Lung (tissue), 12 donors: Measurements from ENCODE around the gene B3GNT5. TPM values are rescaled to one million over a fixed set of nuclear protein-coding genes. Genes with fewer than 3 reads are reported as not detected.

ENCODE experiments used
- ATAC-seq: fragments of 200-7000 bp; cut with Tn5 transposase; one replicate; pipeline ENCODE4 v1.9.1; 2020; ENCODE audit warnings: moderate number of reproducible peaks; ENCODE audit not compliant: insufficient read depth, low FRiP score
- DNase-seq, 3 donors: peaks; one replicate each; pipeline ENCODE4 v3.0.0-alpha.2; 2013 to 2017
- H3K27ac ChIP-seq, 2 donors: one replicate each; pipeline ENCODE4 v1.5.1; 2013; ENCODE audit warnings: mild to moderate bottlenecking in 2 of 2, moderate library complexity in 2 of 2, control low read depth in 1 of 2, inconsistent platforms in 1 of 2, low read depth in 1 of 2, low read length in 1 of 2
- H3K27me3 ChIP-seq, 3 donors: one replicate each; pipeline ENCODE4 v1.5.1; 2013; ENCODE audit warnings: low read length in 2 of 3; ENCODE audit not compliant: control insufficient read depth in 3 of 3, insufficient read depth in 3 of 3
- H3K36me3 ChIP-seq, 4 donors: one replicate each; pipeline ENCODE4 v1.5.1; 2013; ENCODE audit warnings: low read length in 4 of 4, mild to moderate bottlenecking in 1 of 4, moderate library complexity in 1 of 4; ENCODE audit not compliant: control insufficient read depth in 4 of 4, insufficient read depth in 4 of 4
- H3K4me1 ChIP-seq, 5 donors: one replicate each; pipeline ENCODE4 v1.5.1; 2013; ENCODE audit warnings: low read length in 5 of 5, mild to moderate bottlenecking in 2 of 5, moderate library complexity in 1 of 5; ENCODE audit not compliant: control insufficient read depth in 5 of 5, insufficient read depth in 5 of 5
- H3K4me3 ChIP-seq: one replicate; pipeline ENCODE4 v1.5.1; 2013; ENCODE audit warnings: mild to moderate bottlenecking, control low read depth, moderate library complexity
- H3K9ac ChIP-seq, 2 donors: one replicate each; pipeline ENCODE4 v1.5.1; 2013; ENCODE audit warnings: low read length in 2 of 2, control low read depth in 1 of 2; ENCODE audit not compliant: insufficient read depth in 1 of 2
- H3K9me3 ChIP-seq, 4 donors: one replicate each; pipeline ENCODE4 v1.5.1; 2013; ENCODE audit warnings: low read length in 3 of 4, mild to moderate bottlenecking in 1 of 4, moderate library complexity in 1 of 4; ENCODE audit not compliant: control insufficient read depth in 4 of 4, insufficient read depth in 3 of 4
- CTCF ChIP-seq: IDR thresholded peaks from 2 replicates; pipeline ENCODE4 v1.5.1; 2012; ENCODE audit warnings: mild to moderate bottlenecking; ENCODE audit errors: control extremely low read depth, extremely low read depth
- WGBS, 2 donors: extraction: QIAGEN DNeasy Blood & Tissue Kit; methylation state at CpG; one replicate each; pipeline ENCODE4 v1.1.7; 2013; 5-methylcytosine and 5-hydroxymethylcytosine counted together
- polyA plus RNA-seq, 2 donors: library from polyadenylated mRNA; stranded (reverse); fragments of 200-250 nt; gene quantifications; one replicate each; pipeline ENCODE4 v1.2.1, GENCODE V29; 2013
- total RNA-seq, 2 donors: library from RNA; depleted of rRNA in 1 of 2; stranded (reverse); fragments of >200 nt in 1 of 2; gene quantifications; one replicate each; pipeline ENCODE4 v1.2.1, GENCODE V29; 2014 to 2021
- donor health status: control.
- donor health status: control.
- donor health status: Bipolar disorder and iron deficiency.
- donor health status: healthy.
- donor health status: DM: yes; HTN: yes; CAD: no.

Gene B3GNT5
- total and polyA plus RNA-seq, 4 donors, result 13.5 to 43.1 (median 26.8) TPM

- Histone ChIP-seq H3K27me3 (no peaks in the 10 kb centered on the region), H3K27ac (no peak overlapping the region), H3K4me1 (peaks cover 0 to 6% (median 0%) of the 10 kb centered on the region in 5 donors), H3K4me3 (no peak overlapping the region), H3K36me3 (no peaks in the 10 kb centered on the region), H3K9ac (no peak overlapping the region), H3K9me3 (no peaks in the 10 kb centered on the region)
- ATAC-seq (no peak), DNase-seq (peak in 1 of 3 donors; percentile 19)
- 44 to 57% methylated on average over 8 of the region's 8 CpGs for WGBS, 2 donors
- TF ChIP-seq CTCF, result no peak
Measured at GRCh38 chr3:183301937-183302580, 49.0 kb downstream of the B3GNT5 start.

DNA sequence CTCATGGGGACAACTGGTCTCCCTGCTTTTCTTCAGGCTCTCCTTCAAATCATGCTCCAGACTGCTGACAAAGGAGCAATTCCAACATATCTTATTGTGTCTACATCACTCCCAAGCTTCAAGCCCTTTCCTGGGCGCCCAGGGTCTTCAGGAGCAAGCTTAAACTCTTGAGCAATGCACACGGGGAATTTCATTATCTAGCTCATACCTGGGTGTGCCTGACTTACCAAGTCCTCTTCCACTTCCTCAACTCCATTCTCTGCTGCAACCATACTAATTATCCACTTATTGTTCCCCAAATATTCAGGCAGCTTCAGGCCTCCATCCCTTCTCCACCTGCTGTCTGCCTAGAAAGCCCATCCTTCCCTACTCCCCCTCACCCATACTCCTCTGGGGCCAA is 50.6 kb downstream of the B3GNT5 start:
- Histone ChIP-seq H3K36me3 (no peaks in the 10 kb centered on the region), H3K4me3 (no peak overlapping the region), H3K27me3 (no peaks in the 10 kb centered on the region), H3K27ac (no peak overlapping the region), H3K9me3 (no peaks in the 10 kb centered on the region), H3K9ac (no peak overlapping the region), H3K4me1 (peaks cover 0 to 6% (median 0%) of the 10 kb centered on the region in 5 donors)
- WGBS, 2 donors, result 43 to 65% methylated on average over 2 of the region's 2 CpGs
- no peak for ATAC-seq
- no peak for DNase-seq
- no peak for TF ChIP-seq CTCF

GRCh38 chr3:183306798-183307671 is 54.0 kb downstream of the B3GNT5 start:
- H3K4me3 ChIP-seq, result no peak overlapping the region
- H3K27ac ChIP-seq, result peak overlapping the region in 1 of 2 donors; percentile 82
- WGBS, 2 donors, result 25 to 44% methylated on average over 9 of the region's 9 CpGs

More at GRCh38 chr3:183306798-183307671, 54.0 kb downstream of the B3GNT5 start:
- H3K27me3 ChIP-seq, result no peaks in the 10 kb centered on the region
- H3K9ac ChIP-seq, result no peak overlapping the region
- TF ChIP-seq CTCF, result no peak
- DNase-seq, result peak; percentile 60 to 80 (median 62)
- peaks cover 0 to 6% (median 3%) of the 10 kb centered on the region in 5 donors for H3K4me1 ChIP-seq
- H3K36me3 ChIP-seq, result no peaks in the 10 kb centered on the region
- peak; percentile 85 for ATAC-seq
- no peaks in the 10 kb centered on the region for H3K9me3 ChIP-seq
